Fibroblast of lung (primary cell): Measurements from ENCODE around the gene PGBD2. TPM values are rescaled to one million over a fixed set of nuclear protein-coding genes. Genes with fewer than 3 reads are reported as not detected.

Experiments used
- polyA plus RNA-seq, 2 donors: library from polyadenylated mRNA; depleted of rRNA in 1 of 2; stranded (reverse) in 1 of 2; unstranded in 1 of 2; fragments of >200 nt; gene quantifications; 2 replicates each; pipeline ENCODE4 v1.2.1, GENCODE V29; 2011 to 2012; ENCODE audit warnings: missing spikeins in 1 of 2
- total RNA-seq: library from RNA; depleted of rRNA; stranded (reverse); fragments of >200 nt; gene quantifications from 2 replicates; pipeline ENCODE4 v1.2.1, GENCODE V29; 2014

The PGBD2 gene
- total and polyA plus RNA-seq, 2 donors (not counting 1 experiment from before 2014, with no cell fraction given), result 4.0 to 7.1 TPM

Other genes with a start within 250 kb of the PGBD2 start
- not detected in 2 replicates for gene OR14I1, start 203.5 kb upstream of the PGBD2 start, total RNA-seq
- gene OR14I1, start 203.5 kb upstream of the PGBD2 start, polyA plus RNA-seq, result not detected in 2 replicates
- gene LYPD8, start 150.5 kb upstream of the PGBD2 start, total RNA-seq, result 0.17 TPM in 1 of 2 replicates, not detected in the other
- gene LYPD8, start 150.5 kb upstream of the PGBD2 start, polyA plus RNA-seq, result not detected in 2 replicates
- 19.8 and 20.3 TPM in 2 replicates for gene SH3BP5L, start 80.3 kb upstream of the PGBD2 start, total RNA-seq
- 17.5 and 17.9 TPM in 2 replicates for gene SH3BP5L, start 80.3 kb upstream of the PGBD2 start, polyA plus RNA-seq
- gene ZNF672, start 68.0 kb upstream of the PGBD2 start, total RNA-seq, result 11.6 and 15.5 TPM in 2 replicates
- 10.3 and 13.8 TPM in 2 replicates for gene ZNF672, start 68.0 kb upstream of the PGBD2 start, polyA plus RNA-seq
- gene ZNF692, start 47.1 kb upstream of the PGBD2 start, total RNA-seq, result 16.2 and 16.7 TPM in 2 replicates
- gene ZNF692, start 47.1 kb upstream of the PGBD2 start, polyA plus RNA-seq, result 7.6 and 9.3 TPM in 2 replicates